Loucy (cell line): ENCODE measurements around the gene ALDH4A1.

Source experiments
- H2AFZ ChIP-seq: fragments of 200-600 bp; sonication (generic); 2 replicates; pipeline ENCODE4 v1.6.0; 2016; ENCODE audit warnings: antibody characterized with exemption, mild to moderate bottlenecking, low read length, moderate library complexity
- H3F3A ChIP-seq: fragments of 200-600 bp; 2 replicates; pipeline ENCODE4 v1.6.0; 2016; ENCODE audit warnings: antibody characterized with exemption, low read depth, mild to moderate bottlenecking
- H3K27me3 ChIP-seq: fragments of 200-600 bp; sonication (generic); 2 replicates; pipeline ENCODE4 v1.6.1; 2014; ENCODE audit warnings: low read length, mild to moderate bottlenecking; ENCODE audit not compliant: insufficient read depth, poor library complexity, severe bottlenecking
- H3K36me3 ChIP-seq: fragments of 200-600 bp; sonication (generic); 2 replicates; pipeline ENCODE4 v1.6.1; 2016; ENCODE audit warnings: low read length; ENCODE audit not compliant: insufficient read depth
- H3K4me1 ChIP-seq: fragments of 200-600 bp; sonication (generic); 2 replicates; pipeline ENCODE4 v1.5.1; 2014; ENCODE audit warnings: low read length, mild to moderate bottlenecking; ENCODE audit not compliant: insufficient read depth, poor library complexity, severe bottlenecking
- H3K4me2 ChIP-seq: fragments of 200-600 bp; sonication (generic); 2 replicates; pipeline ENCODE4 v1.6.0; 2014; ENCODE audit warnings: antibody characterized with exemption, low read length, low read depth, mild to moderate bottlenecking; ENCODE audit not compliant: poor library complexity, severe bottlenecking
- H3K4me3 ChIP-seq: fragments of 200-600 bp; sonication (generic); 2 replicates; pipeline ENCODE4 v1.5.1; 2014; ENCODE audit warnings: low read length, mild to moderate bottlenecking, mixed read lengths; ENCODE audit not compliant: poor library complexity, severe bottlenecking
- H3K79me2 ChIP-seq: fragments of 200-600 bp; sonication (generic); 2 replicates; pipeline ENCODE4 v1.6.1; 2014; ENCODE audit warnings: low read length; ENCODE audit not compliant: insufficient read depth
- H3K9ac ChIP-seq: fragments of 200-600 bp; sonication (generic); 2 replicates; pipeline ENCODE4 v1.6.0; 2014; ENCODE audit warnings: mild to moderate bottlenecking, low read depth, low read length, moderate library complexity; ENCODE audit not compliant: poor library complexity, severe bottlenecking
- H3K9me2 ChIP-seq: fragments of 200-600 bp; sonication (generic); replicated peaks from 2 replicates; pipeline ENCODE4 v1.6.1; 2016; ENCODE audit warnings: low read depth, low read length, mixed read lengths
- H3K9me3 ChIP-seq: fragments of 200-600 bp; sonication (generic); 2 replicates; pipeline ENCODE4 v1.6.1; 2014; ENCODE audit warnings: mild to moderate bottlenecking, antibody characterized with exemption, low read length, low read depth; ENCODE audit not compliant: insufficient read depth
- H4K20me1 ChIP-seq: fragments of 200-600 bp; sonication (generic); 2 replicates; pipeline ENCODE4 v1.6.0; 2014; ENCODE audit warnings: antibody characterized with exemption, low read length, mild to moderate bottlenecking; ENCODE audit not compliant: insufficient read depth, poor library complexity, severe bottlenecking
- EZH2phosphoT487 ChIP-seq: fragments of 200-600 bp; IDR thresholded peaks from 2 replicates; pipeline ENCODE4 v1.6.1; 2018; ENCODE audit warnings: antibody characterized with exemption, mild to moderate bottlenecking, moderate library complexity, borderline replicate concordance
- TF ChIP-seq, protein P1 (sequence below): fragments of 200-600 bp; sonication (generic); conservative IDR thresholded peaks from 2 replicates; pipeline ENCODE4 v1.5.1; 2014; ENCODE audit warnings: mild to moderate bottlenecking, antibody characterized with exemption, low read length

The ALDH4A1 gene

DNA sequence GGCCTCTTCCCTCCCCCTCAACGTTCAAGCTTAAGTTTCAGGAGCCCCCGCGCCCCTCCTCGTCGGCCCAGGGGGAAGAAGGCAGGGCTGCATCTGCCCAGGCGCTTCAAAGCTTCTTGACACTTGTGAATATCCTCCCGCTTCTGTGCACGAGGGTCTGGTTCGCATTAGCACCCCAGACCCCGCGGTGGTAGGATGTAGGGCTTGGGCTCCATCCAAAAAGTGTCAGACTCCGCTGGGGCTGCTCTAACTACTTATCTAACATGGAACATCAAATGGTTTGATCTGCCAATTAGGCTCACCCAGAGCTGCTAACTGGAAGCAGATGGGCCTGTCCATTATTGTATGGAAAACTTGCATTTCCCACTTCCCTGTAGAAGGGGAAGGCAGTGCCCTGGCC is 71.8 kb downstream of the ALDH4A1 start:
- Histone ChIP-seq H3K4me3 (no peak overlapping the region), H3K9ac (no peak overlapping the region), H3F3A (no peaks in the 10 kb centered on the region), H3K4me1 (no peaks in the 10 kb centered on the region), H3K4me2 (no peak overlapping the region), H3K79me2 (no peaks in the 10 kb centered on the region), H3K27me3 (no peaks in the 10 kb centered on the region), H3K36me3 (no peaks in the 10 kb centered on the region), H3K9me3 (no peaks in the 10 kb centered on the region; the same call in 1 of the 2 replicates), H3K9me2 (no peaks in the 10 kb centered on the region), H2AFZ (no peak overlapping the region), H4K20me1 (no peaks in the 10 kb centered on the region)
- TF ChIP-seq, protein P1, sequence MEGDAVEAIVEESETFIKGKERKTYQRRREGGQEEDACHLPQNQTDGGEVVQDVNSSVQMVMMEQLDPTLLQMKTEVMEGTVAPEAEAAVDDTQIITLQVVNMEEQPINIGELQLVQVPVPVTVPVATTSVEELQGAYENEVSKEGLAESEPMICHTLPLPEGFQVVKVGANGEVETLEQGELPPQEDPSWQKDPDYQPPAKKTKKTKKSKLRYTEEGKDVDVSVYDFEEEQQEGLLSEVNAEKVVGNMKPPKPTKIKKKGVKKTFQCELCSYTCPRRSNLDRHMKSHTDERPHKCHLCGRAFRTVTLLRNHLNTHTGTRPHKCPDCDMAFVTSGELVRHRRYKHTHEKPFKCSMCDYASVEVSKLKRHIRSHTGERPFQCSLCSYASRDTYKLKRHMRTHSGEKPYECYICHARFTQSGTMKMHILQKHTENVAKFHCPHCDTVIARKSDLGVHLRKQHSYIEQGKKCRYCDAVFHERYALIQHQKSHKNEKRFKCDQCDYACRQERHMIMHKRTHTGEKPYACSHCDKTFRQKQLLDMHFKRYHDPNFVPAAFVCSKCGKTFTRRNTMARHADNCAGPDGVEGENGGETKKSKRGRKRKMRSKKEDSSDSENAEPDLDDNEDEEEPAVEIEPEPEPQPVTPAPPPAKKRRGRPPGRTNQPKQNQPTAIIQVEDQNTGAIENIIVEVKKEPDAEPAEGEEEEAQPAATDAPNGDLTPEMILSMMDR: no peak
- no peak for TF ChIP-seq EZH2phosphoT487

- Histone ChIP-seq H2AFZ (no peak overlapping the region), H3K27me3 (no peaks in the 10 kb centered on the region), H3K79me2 (no peaks in the 10 kb centered on the region), H3K9ac (no peak overlapping the region), H4K20me1 (no peaks in the 10 kb centered on the region), H3K4me3 (no peak overlapping the region), H3K9me2 (no peaks in the 10 kb centered on the region), H3K4me2 (no peak overlapping the region), H3K36me3 (no peaks in the 10 kb centered on the region), H3K9me3 (no peaks in the 10 kb centered on the region; the same call in 1 of the 2 replicates), H3F3A (no peaks in the 10 kb centered on the region), H3K4me1 (no peaks in the 10 kb centered on the region)
- no peak for TF ChIP-seq EZH2phosphoT487
- TF ChIP-seq, protein P1: no peak
Observed at GRCh38 chr1:18829671-18830070, 72.7 kb downstream of the ALDH4A1 start.

DNA sequence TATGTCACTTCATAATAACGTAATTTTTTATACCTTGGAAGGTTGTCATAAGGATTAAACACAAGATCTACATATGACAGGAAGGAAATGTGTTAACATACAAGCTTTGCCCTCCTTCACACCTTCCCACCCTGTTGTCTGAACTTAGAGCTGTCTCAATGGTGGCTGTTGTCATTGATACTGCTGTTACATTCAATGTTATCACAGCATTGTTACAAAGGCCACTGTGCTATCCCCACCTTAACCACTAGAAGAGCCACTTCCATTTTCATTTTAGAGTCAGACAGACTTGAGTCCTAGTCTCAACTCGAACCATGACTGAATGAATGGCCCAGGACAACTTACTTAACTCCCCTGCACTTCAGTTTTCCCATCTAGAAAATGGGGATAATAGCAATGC is 74.1 kb downstream of the ALDH4A1 start:
- no peak overlapping the region for H3K4me2 ChIP-seq
- no peaks in the 10 kb centered on the region for H3F3A ChIP-seq
- no peaks in the 10 kb centered on the region for H3K79me2 ChIP-seq
- H2AFZ ChIP-seq: no peak overlapping the region
- H3K36me3 ChIP-seq: no peaks in the 10 kb centered on the region
- H3K4me1 ChIP-seq: no peaks in the 10 kb centered on the region
- H4K20me1 ChIP-seq: no peaks in the 10 kb centered on the region
- H3K9me2 ChIP-seq: no peaks in the 10 kb centered on the region
- H3K9me3 ChIP-seq: no peaks in the 10 kb centered on the region; the same call in 1 of the 2 replicates
- no peak for TF ChIP-seq EZH2phosphoT487
- TF ChIP-seq, protein P1: no peak
- no peaks in the 10 kb centered on the region for H3K27me3 ChIP-seq
- H3K9ac ChIP-seq: no peak overlapping the region
- H3K4me3 ChIP-seq: no peak overlapping the region
